IPS-11a (cell line): ENCODE measurements around the gene MYO18A.

Source experiments
- H3K4me3 ChIP-seq: one replicate; pipeline ENCODE4 v1.5.1; 2013; ENCODE audit warnings: low read depth, low read length, control low read depth

Gene MYO18A

DNA sequence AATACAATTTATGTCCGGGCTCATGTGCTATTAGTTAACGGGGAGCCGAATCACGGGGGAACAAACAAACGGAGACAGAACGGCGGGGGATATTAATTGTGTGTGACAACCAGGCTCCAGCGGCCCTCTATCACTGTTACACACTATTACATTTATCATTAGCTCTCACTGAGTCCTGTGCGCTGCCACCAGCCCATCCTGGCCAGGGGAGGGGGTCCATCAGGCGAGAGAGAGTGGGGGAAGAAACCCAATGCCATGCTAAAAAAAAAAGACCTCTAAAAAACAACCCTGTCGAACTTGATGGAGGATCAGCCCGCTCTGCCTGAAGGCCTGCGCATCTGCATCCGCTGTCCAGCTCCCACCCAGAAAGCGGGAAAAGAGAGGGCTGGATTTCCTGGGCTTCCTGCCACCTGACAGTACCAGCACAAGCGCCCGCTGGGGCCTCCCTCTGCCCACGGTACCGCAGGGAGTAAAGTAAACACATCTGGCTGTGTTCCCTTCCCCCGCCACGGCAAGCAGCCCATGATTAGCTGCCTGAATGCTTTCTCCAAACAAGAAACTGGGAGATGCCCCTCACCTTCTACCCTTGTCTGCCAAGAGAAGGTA lies 95.6 kb downstream of the MYO18A start:
- H3K4me3 ChIP-seq = no peak overlapping the region

GRCh38 chr17:29080965-29081364 lies 99.2 kb downstream of the MYO18A start:
- no peak overlapping the region for H3K4me3 ChIP-seq

- no peak overlapping the region for H3K4me3 ChIP-seq
Observed at GRCh38 chr17:29080323-29080722, 99.9 kb downstream of the MYO18A start.

- H3K4me3 ChIP-seq = no peak overlapping the region
Observed at GRCh38 chr17:29079887-29080286, 100.3 kb downstream of the MYO18A start.

DNA sequence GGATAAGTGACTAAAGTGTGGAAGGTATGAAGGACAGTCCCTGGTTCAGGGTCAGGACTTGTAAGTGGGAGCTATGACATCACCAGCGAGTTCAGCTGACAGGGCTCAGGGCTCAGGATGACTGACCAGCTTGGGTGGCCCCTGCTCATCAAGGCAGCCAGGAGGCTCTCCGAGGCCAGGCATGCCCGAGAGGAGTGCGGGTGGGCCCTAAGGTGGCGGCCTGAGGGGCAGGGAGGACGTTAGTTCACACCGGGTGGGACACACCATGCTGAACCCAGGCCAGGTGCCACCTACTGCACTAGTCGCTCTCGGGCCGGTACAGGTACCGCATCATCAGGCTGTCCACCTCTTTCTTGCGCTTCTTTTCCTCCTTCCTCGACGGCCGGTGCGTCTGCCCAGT lies 100.8 kb downstream of the MYO18A start:
- no peak overlapping the region for H3K4me3 ChIP-seq

DNA sequence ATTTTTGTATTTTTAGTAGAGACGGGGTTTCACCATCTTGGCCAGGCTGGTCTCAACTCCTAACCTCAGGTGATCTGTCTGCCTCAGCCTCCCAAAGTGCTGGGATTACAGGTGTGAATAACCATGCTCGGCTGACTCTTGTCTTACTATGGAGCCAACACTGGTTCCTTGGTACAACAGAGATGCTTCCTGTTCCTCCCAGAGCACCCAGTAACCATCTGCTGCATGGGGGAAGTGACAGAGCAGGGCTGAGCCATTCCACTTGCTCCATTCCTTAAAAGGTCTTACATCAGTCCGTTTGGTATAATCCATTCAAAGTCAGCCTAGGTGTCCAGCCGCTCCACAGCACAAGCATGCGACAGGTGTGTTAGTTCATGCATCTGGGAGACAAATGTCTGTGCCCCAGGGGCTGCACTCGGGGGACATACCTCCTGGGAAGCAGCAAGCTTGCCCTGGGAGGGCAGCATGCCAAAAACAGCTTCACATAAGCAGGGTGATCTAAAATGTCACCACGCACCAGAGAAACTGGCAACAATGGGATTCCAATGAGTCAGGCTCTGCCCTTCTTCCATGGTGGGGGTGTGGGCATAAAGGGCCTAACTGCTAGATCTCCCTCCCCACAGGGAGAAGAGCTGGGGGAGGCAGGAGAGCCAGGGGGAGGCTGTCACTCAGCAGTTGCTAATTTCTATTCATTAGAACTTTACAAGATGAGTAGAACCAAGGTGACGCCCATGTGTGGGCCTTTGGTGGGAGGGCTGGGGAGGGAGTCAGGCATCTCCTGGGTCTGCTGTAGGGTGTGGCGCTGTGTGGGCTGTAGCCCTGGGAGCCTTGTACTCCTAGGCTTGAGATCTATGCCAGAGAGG lies 101.8 kb downstream of the MYO18A start:
- no peak overlapping the region for H3K4me3 ChIP-seq

GRCh38 chr17:29077320-29077719 lies 102.9 kb downstream of the MYO18A start:
- no peak overlapping the region for H3K4me3 ChIP-seq

- no peak overlapping the region for H3K4me3 ChIP-seq
Observed at GRCh38 chr17:29076722-29077121, 103.5 kb downstream of the MYO18A start.

DNA sequence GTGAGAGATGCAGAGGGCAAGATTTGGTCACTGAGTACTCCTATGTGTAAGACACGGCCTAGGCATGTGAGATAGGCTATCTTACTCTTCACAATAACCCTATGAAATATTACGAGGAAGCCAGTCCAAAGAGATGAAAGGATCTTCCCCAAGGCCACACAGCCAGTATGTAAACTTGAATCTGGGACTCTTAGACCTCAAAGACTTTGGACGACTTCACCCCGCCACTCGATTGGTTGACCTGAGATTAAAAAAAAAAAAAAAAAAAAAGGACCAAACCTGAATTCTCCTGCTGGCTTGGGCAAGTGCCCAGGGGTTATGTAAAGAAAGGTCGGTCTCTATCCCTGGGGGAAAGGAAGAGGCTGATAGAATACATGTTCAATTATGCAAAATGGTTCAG lies 104.1 kb downstream of the MYO18A start:
- no peak overlapping the region for H3K4me3 ChIP-seq

DNA sequence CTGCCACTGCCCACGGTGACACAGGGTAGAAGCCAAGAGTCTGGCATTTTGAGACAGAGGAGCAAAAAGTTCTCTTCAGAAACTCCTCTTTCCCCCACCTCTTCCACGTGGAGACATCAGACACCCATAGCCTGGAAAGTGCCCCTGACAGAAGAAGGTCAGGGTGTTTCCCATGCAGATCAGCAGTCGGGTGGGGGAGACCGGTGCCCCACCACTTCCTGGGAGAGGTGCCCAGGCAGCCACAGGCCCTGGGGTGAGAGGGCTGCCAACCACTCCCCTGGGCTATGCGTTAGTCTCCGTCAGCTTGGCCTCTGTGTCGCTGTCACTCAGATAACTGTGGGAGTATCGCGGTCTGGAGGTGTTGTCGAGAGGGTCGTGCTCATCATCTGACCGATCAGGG lies 105.7 kb downstream of the MYO18A start:
- H3K4me3 ChIP-seq = no peak overlapping the region

DNA sequence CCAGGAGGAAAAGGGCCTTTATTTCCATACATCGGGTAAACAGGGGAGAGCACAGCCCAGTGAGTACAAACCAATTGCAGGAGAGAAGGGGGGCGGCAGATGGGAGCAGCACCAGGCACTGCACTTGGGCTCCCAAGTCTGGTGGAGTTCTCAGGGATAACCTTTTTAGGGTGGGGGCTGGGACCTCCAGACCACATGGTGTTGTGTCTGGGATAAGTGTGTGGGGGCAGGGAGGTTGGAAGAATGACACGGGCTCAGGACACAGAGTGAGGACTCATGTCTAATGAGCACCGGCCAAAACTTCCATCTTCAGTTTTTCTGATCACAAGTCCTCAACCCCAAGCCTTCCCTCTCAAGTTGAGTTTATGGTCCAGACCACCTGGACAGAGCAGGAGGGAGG lies 106.7 kb downstream of the MYO18A start:
- H3K4me3 ChIP-seq = no peak overlapping the region

DNA sequence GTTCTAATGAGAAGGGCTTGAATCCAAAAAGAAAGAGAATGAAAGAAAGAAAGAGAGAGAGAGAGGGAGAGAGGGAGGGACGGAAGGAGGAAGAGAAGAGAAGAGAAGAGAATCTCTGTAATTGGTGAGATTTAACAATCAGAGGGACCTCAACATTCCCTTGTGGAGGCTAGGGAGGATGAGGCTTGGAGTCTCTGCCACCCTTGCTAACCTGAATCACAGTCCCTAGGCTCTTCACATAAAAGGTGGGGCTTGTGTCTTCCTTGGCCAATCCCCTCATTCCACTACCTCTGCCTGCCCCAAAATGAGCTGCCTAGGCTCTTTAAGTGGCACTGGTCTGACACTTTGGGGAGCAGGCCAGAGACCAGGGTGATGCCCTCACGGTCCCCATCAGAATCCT lies 107.2 kb downstream of the MYO18A start:
- H3K4me3 ChIP-seq = no peak overlapping the region

DNA sequence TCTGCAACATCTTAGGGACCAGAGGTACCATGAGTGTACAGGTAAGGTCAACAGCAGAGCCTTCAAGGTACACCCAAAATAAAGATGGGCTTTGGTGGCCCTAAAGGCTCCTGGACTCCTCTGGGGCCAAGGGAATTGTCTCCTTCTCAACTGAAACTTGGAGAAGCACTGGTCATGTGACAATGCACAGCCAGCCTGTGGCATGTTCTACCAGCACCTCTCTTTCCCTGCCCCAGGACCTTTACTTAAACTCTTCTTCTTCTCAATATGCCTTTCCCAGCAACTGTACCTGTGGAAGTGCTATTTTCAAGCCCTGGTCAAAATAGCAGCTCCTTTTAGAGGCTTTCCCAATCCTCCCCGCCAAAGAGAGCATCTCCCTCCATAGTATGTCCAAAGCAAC lies 108.9 kb downstream of the MYO18A start:
- no peak overlapping the region for H3K4me3 ChIP-seq

GRCh38 chr17:29070781-29071180 lies 109.4 kb downstream of the MYO18A start:
- H3K4me3 ChIP-seq = no peak overlapping the region

GRCh38 chr17:29070308-29070707 lies 109.9 kb downstream of the MYO18A start:
- H3K4me3 ChIP-seq = no peak overlapping the region

GRCh38 chr17:29069526-29070041 lies 110.6 kb downstream of the MYO18A start:
- H3K4me3 ChIP-seq = no peak overlapping the region

DNA sequence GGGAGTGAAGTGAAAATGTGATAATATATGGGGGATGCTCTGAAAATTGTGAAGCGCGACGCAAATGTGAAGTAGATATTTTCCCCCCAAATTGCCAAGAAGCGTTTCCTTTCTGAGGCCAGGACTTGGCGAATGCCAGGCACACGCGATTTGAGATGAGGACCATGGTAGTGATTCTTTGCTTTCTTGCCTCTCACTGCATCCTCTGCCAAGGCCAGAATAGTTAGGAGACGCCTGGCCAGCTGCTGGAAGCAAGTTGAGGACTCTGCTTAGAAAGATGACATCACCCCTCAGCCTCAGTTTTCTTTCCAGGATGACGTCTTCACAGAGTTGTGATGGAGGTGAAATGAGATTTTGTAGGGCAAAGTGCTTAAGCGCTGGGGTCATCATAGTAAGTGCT lies 111.4 kb downstream of the MYO18A start:
- no peak overlapping the region for H3K4me3 ChIP-seq

- no peak overlapping the region for H3K4me3 ChIP-seq
Observed at GRCh38 chr17:29066606-29067005, 113.6 kb downstream of the MYO18A start.

- no peak overlapping the region for H3K4me3 ChIP-seq
Observed at GRCh38 chr17:29066047-29066446, 114.2 kb downstream of the MYO18A start.

DNA sequence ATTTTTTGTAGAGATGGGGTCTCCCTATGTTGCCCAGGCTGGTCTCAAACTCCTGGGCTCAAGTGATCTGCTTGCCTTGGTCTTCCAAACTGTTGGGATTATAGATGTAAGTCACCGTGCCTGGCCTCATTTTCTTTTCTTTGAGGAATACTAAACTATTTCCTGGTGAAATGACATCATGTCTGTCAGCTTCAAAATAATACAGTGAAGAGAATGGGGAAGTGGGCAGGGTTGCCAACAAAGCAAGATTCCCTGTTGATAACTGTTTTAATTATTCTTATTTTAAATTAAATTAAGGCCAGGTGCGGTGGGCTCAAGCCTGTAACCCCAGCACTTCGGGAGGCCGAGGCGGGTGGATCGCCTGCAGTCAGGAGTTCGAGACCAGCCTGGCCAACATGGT lies 116.2 kb downstream of the MYO18A start:
- H3K4me3 ChIP-seq = no peak overlapping the region

GRCh38 chr17:29062215-29062614 lies 118.0 kb downstream of the MYO18A start:
- H3K4me3 ChIP-seq = no peak overlapping the region

- H3K4me3 ChIP-seq = no peak overlapping the region
Observed at GRCh38 chr17:29061036-29061435, 119.2 kb downstream of the MYO18A start.
